Effector memory CD8-positive, alpha-beta T cell (primary cell): ENCODE data around the gene NPHS2.
"Not testable (repeated sequence)": the region's sequence is repeated elsewhere in the genome, so short reads cannot be mapped to it uniquely, and the experiment has no call there.

Source experiments
- ATAC-seq: fragments of 150-1000 bp; cut with Tn5 transposase; replicated peaks from 2 replicates; pipeline ENCODE4 v1.10.0; 2021; ENCODE audit warnings: mild to moderate bottlenecking, moderate library complexity
- DNase-seq, 3 experiments: peaks; one replicate each; pipeline ENCODE4 v3.0.0; 2021
- H3K27ac Mint-ChIP-seq, 2 donors: one replicate each; pipeline ENCODE4 v1.8.0; 2022; ENCODE audit warnings: mild to moderate bottlenecking in 2 of 2, mixed read lengths in 2 of 2, moderate library complexity in 2 of 2
- H3K27me3 Mint-ChIP-seq, 2 donors: one replicate each; pipeline ENCODE4 v1.8.0; 2022; ENCODE audit warnings: mixed read lengths in 2 of 2
- H3K36me3 Mint-ChIP-seq: one replicate; pipeline ENCODE4 v1.8.0; 2022; ENCODE audit warnings: mild to moderate bottlenecking, moderate library complexity, mixed read lengths; ENCODE audit not compliant: insufficient read depth
- H3K4me1 Mint-ChIP-seq, 2 donors: one replicate each; pipeline ENCODE4 v1.8.0; 2022; ENCODE audit warnings: low read depth in 2 of 2, mixed read lengths in 2 of 2
- H3K4me3 Mint-ChIP-seq, 2 donors: one replicate each; pipeline ENCODE4 v1.8.0; 2022; ENCODE audit warnings: mild to moderate bottlenecking in 2 of 2, mixed read lengths in 2 of 2, moderate library complexity in 2 of 2
- H3K9me3 Mint-ChIP-seq, 2 donors: one replicate each; pipeline ENCODE4 v1.8.0; 2022; ENCODE audit warnings: mixed read lengths in 2 of 2

NPHS2 gene

DNA sequence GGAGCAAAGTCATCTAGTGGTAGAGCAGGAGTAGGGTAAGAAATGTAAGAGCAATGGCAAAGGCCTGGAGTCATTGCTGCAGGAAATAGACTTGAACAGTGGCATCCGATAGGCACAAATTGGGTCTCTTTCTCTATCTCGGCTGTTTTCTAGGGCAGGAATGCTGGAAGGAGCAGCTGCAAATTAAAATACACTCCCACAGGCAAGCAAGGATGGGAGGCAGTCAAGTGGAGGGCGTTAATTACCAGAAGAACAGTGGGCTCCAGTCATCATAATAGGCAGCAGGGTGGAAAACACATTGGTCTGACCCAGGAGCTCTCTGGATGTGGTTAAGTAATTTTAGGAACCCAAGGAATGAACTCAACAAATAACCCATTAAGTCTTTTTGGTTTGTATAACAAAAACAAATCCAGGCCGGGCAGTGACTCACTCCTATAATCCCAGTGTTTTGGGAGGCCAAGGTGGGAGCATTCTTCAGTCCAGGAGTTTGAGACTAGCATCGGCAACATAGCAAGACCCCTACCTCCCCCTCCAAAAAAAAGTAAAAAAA is 8.1 kb upstream of the NPHS2 start:
- Mint-ChIP-seq H3K9me3 (peaks cover 0 to 10% of the 10 kb centered on the region in 2 donors), H3K36me3 (no peaks in the 10 kb centered on the region), H3K27ac (no peak overlapping the region), H3K4me1 (no peaks in the 10 kb centered on the region), H3K27me3 (peaks cover 27 to 58% of the 10 kb centered on the region in 2 donors), H3K4me3 (no peak overlapping the region)
- DNase-seq = no peak
- ATAC-seq = no peak

DNA sequence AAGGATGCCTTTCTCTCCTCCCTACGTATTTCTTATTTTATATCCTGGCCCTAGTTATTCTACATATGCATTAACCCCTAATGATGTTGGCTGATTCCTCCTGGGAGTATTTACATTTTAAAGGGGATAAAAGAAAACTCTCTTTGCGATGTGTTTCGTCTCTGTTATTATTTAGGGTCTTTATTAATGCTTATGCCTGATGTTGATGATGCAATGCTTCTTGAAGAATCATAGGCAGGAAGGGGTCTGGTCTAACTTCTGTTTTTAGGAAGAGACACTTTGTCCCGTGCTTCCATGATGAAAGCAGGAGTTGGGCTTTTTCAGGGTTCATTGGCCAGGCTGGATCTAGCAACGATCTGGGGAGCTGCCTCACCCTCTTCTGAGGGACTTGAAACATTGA is 761 bp upstream of the NPHS2 start:
- H3K27ac Mint-ChIP-seq = no peak overlapping the region
- peaks cover 4 to 5% of the 10 kb centered on the region in 2 donors for H3K4me1 Mint-ChIP-seq
- no peaks in the 10 kb centered on the region for H3K36me3 Mint-ChIP-seq
- H3K27me3 Mint-ChIP-seq = peaks cover 40 to 77% of the 10 kb centered on the region in 2 donors
- no peak overlapping the region for H3K4me3 Mint-ChIP-seq
- ATAC-seq (no peak), DNase-seq (no peak)
- peaks cover 0 to 6% of the 10 kb centered on the region in 2 donors for H3K9me3 Mint-ChIP-seq

GRCh38 chr1:179558078-179558477 is 17.7 kb downstream of the NPHS2 start:
- H3K9me3 Mint-ChIP-seq = no peaks in the 10 kb centered on the region
- H3K36me3 Mint-ChIP-seq = no peaks in the 10 kb centered on the region
- ATAC-seq (no peak), DNase-seq (no peak)
- H3K4me1 Mint-ChIP-seq = no peaks in the 10 kb centered on the region
- H3K27me3 Mint-ChIP-seq = peaks cover 0 to 5% of the 10 kb centered on the region in 2 donors
- H3K4me3 Mint-ChIP-seq = no peak overlapping the region
- H3K27ac Mint-ChIP-seq = no peak overlapping the region

- no peaks in the 10 kb centered on the region for H3K4me1 Mint-ChIP-seq
- DNase-seq = no peak
- no peaks in the 10 kb centered on the region for H3K27me3 Mint-ChIP-seq
- H3K4me3 Mint-ChIP-seq = no peak overlapping the region
- no peaks in the 10 kb centered on the region for H3K9me3 Mint-ChIP-seq
- H3K27ac Mint-ChIP-seq = no peak overlapping the region
- peaks cover 3% of the 10 kb centered on the region for H3K36me3 Mint-ChIP-seq
- ATAC-seq = no peak
Observed at GRCh38 chr1:179554427-179554826, 21.3 kb downstream of the NPHS2 start.

DNA sequence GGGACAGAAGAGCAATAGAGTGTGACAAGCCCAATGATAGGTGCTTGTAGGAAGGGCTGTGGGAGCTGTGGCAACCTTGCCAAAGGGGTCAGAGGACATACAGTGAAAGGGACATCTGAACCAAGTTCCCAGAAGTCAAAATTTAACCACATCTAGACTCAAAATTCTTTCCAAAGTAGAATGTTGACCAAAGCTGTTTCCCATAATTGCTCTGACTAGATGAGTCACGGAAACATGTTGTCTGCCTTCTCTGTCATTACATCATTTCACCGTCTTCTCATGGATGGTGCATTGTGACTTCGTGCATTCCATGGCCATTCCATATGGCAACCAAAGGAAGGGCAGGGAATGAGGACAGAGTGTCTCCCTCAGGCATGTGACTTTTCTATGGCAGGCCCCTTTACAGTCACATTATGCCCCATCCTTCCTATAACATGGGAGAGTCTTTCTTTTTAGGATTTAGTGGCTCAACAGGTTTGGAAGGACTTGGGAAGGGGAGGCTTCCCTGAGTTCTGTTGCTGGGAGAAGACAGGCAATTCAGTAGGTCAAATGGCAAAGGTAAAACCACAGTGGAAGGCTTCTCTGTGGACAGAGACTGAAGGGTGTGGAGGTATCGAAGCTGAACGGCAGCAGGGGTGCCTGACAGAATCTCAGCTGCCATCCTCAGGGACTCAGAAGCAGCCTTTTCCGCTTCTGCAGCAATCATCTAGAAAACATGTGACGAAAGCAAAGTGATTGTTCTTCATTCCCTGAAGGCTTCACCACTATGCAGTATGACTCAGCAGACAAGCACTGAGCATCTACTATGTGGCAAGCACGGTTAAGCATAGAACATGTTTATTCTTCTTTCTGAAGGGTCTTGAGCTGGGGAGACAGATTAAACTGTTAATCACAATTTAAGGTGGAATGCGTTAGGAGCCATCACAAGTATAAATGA is 24.7 kb downstream of the NPHS2 start:
- H3K4me1 Mint-ChIP-seq = no peaks in the 10 kb centered on the region
- H3K27me3 Mint-ChIP-seq = no peaks in the 10 kb centered on the region
- ATAC-seq (no peak), DNase-seq (no peak)
- H3K4me3 Mint-ChIP-seq = no peak overlapping the region
- peaks cover 3% of the 10 kb centered on the region for H3K36me3 Mint-ChIP-seq
- no peaks in the 10 kb centered on the region for H3K9me3 Mint-ChIP-seq
- no peak overlapping the region for H3K27ac Mint-ChIP-seq

- Mint-ChIP-seq H3K36me3 (peaks cover 3% of the 10 kb centered on the region), H3K27me3 (no peaks in the 10 kb centered on the region), H3K4me3 (no peak overlapping the region), H3K9me3 (no peaks in the 10 kb centered on the region), H3K27ac (no peak overlapping the region), H3K4me1 (no peaks in the 10 kb centered on the region)
- ATAC-seq = no peak
- DNase-seq = no peak
Observed at GRCh38 chr1:179549368-179549700, 26.4 kb downstream of the NPHS2 start.

DNA sequence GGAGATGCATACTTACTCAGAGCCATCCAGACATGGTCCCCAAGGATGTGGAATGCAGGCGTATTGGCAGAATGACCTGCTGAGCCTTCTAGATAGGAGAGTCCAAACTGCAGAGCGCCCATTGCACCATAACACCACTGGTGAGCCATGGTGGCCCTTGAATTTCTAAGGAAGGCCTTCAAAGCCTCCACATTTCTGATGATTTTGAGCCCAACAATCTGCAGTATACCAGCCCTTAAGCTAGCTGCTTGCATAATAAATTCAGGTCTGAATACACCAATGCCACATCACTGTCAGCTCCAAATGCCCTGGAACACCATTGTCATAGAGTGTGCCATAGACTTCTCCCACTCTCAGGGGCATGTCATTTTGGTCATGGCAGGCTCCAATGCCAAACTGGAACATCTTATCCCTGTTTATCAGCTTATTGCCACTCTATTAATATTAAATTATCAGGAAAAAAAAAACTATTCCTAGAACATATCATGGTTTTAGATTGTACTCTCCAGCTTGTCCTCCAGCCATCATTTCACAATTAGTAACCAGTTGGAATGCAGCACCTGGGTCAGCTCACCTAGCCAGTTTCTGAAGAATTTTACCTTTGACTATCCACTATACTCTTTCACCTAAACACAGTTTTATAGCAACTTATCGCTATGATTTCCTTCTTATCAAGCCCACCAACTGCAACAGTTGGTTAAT is 26.9 kb downstream of the NPHS2 start:
- H3K27me3 Mint-ChIP-seq = no peaks in the 10 kb centered on the region
- ATAC-seq (no peak), DNase-seq (no peak)
- no peak overlapping the region for H3K4me3 Mint-ChIP-seq
- no peaks in the 10 kb centered on the region for H3K9me3 Mint-ChIP-seq
- no peaks in the 10 kb centered on the region for H3K4me1 Mint-ChIP-seq
- no peak overlapping the region for H3K27ac Mint-ChIP-seq
- peaks cover 3% of the 10 kb centered on the region for H3K36me3 Mint-ChIP-seq

DNA sequence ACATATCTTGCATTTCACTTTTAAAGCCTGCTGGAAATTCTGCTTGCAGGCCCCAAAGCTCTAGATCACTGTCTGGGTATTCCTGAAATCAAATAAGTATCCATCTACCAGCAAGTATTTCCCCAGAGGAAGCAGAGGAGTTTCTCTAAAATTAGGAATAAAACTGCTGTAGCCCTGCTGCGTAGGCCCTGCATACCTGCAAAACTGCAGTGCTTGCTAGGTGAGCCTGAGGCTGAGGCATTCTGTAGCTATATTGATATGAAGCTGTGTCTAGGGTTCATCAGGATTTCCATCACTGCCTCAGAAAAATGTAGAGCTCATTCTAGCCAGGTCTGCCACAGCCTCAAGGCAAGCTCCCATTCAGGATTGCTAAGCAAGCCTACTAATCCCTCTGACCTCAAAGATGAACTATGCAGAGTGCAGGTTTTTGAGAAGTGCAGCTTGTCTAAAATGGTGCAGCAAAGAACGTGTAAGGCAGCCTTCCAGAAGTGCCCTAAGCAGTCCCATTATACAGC is 28.7 kb downstream of the NPHS2 start:
- no peak for DNase-seq
- Mint-ChIP-seq H3K27me3 (no peaks in the 10 kb centered on the region), H3K9me3 (no peaks in the 10 kb centered on the region), H3K4me3 (no peak overlapping the region), H3K27ac (no peak overlapping the region), H3K36me3 (peaks cover 3% of the 10 kb centered on the region), H3K4me1 (no peaks in the 10 kb centered on the region)
- ATAC-seq = no peak

- Mint-ChIP-seq H3K4me3 (no peak overlapping the region), H3K4me1 (no peaks in the 10 kb centered on the region), H3K27ac (no peak overlapping the region), H3K36me3 (peaks cover 3% of the 10 kb centered on the region), H3K9me3 (no peaks in the 10 kb centered on the region), H3K27me3 (no peaks in the 10 kb centered on the region)
- DNase-seq = no peak
- no peak for ATAC-seq
Observed at GRCh38 chr1:179545321-179545720, 30.4 kb downstream of the NPHS2 start.

DNA sequence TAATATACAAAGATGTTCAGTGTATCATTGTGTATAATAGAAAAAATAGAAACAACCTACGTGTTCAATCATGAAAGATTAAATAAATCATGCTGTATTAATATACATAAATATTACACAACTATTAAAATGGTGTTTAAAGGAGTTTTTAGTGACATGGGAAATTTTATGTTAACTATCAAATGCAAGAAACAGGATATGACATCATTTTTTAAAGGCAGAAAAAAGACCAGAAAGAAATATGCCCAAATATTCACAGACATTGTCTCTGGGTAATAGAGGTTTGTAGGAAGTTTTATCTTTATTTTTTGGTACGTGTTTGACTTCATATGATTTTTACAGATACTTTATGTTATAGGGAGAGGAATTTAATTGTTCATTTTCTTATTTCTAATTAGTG is 34.0 kb downstream of the NPHS2 start:
- H3K4me3 Mint-ChIP-seq = no peak overlapping the region
- H3K9me3 Mint-ChIP-seq = peaks cover 3 to 7% of the 10 kb centered on the region in 2 donors
- DNase-seq (no peak), ATAC-seq (no peak)
- no peaks in the 10 kb centered on the region for H3K4me1 Mint-ChIP-seq
- H3K27ac Mint-ChIP-seq = no peak overlapping the region
- H3K27me3 Mint-ChIP-seq = no peaks in the 10 kb centered on the region
- no peaks in the 10 kb centered on the region for H3K36me3 Mint-ChIP-seq

DNA sequence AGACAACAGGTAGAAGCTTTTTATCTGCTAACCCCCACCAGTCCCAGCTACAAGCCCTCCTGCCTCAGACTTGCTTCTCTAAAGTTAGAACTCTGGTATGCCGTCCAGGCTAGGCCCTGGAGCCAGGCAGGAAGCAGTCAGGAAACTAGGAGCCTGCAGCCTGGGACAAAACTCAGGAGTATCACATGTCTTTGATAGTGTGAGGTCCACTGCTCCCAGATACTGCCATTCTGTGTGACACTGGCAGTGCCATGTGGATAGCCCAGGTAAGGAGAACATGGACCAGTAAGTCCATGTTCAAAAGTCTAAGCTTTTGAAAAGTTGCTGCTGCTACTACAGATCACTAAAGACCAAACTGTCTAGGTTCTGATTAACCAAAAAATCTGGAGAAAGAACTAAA is 45.4 kb downstream of the NPHS2 start:
- peaks cover 0 to 7% of the 10 kb centered on the region in 2 donors for H3K27me3 Mint-ChIP-seq
- no peaks in the 10 kb centered on the region for H3K4me1 Mint-ChIP-seq
- no peak overlapping the region for H3K4me3 Mint-ChIP-seq
- ATAC-seq (no peak), DNase-seq (no peak)
- no peaks in the 10 kb centered on the region for H3K36me3 Mint-ChIP-seq
- H3K9me3 Mint-ChIP-seq = no peaks in the 10 kb centered on the region
- no peak overlapping the region for H3K27ac Mint-ChIP-seq

- H3K4me1 Mint-ChIP-seq = no peaks in the 10 kb centered on the region
- H3K9me3 Mint-ChIP-seq = peaks cover 0 to under 1% of the 10 kb centered on the region in 2 donors
- peaks cover 0 to 10% of the 10 kb centered on the region in 2 donors for H3K27me3 Mint-ChIP-seq
- H3K36me3 Mint-ChIP-seq = no peaks in the 10 kb centered on the region
- H3K27ac Mint-ChIP-seq = no peak overlapping the region
- DNase-seq = no peak
- no peak overlapping the region for H3K4me3 Mint-ChIP-seq
- no peak for ATAC-seq
Observed at GRCh38 chr1:179529482-179530195, 46.1 kb downstream of the NPHS2 start.

GRCh38 chr1:179518544-179518943 is 57.2 kb downstream of the NPHS2 start:
- not testable (repeated sequence) for H3K27me3 Mint-ChIP-seq, DNase-seq, H3K4me3 Mint-ChIP-seq, H3K4me1 Mint-ChIP-seq, H3K27ac Mint-ChIP-seq, H3K36me3 Mint-ChIP-seq, ATAC-seq
- H3K9me3 Mint-ChIP-seq = peaks cover 3 to 19% of the 10 kb centered on the region in 2 donors
